ENCODE measurements around the gene RAD51C.
"Not testable (repeated sequence)": the region's sequence is repeated elsewhere in the genome, so short reads cannot be mapped to it uniquely, and the experiment has no call there.

RAD51C gene

DNA sequence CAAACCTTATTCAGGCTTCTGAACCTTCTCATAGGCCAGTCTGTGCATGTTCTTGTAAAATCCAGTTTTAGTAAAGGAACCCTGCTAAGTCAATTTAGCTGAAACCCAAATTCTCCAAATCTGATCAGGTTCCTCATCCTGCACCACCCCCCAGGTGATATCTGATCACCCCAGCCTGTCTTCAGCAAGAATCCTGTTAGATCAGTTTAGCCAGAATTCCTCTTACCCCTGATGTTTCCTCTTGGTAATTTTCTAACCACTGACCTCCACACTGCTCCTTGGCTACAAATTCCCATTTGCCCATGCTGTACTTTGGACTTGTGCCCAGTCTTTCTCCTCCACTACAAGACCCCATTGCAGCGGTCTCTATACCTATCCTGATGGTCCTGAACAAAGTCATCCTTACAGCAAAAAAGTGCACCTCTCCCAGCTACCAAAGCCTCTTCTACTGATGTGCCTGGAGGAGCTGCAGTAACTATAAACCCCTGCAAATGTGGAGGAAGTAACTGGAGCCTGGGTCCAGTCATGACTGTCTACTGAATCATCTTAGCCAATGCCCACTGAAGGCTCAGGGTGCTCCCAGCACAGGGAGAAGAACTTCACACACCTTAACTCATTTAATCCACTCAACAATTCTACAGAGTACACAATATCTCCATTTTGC, 24.3 kb upstream of the RAD51C start:
- Histone ChIP-seq H2BK15ac (replicated peaks; ENCODE audit: low read depth) (no peak overlapping the region), H3K79me2 (ENCODE audit: control insufficient read depth, insufficient read depth, low read length) (no peaks in the 10 kb centered on the region), H3K23ac (ENCODE audit: low read length) (no peak overlapping the region), H3K4me2 (ENCODE audit: low read length) (no peak overlapping the region), H2AK5ac (ENCODE audit: low read length) (no peak overlapping the region), H3K79me1 (ENCODE audit: low read length) (no peaks in the 10 kb centered on the region), H4K8ac (ENCODE audit: low read depth, low read length) (no peak overlapping the region), H3K27ac (ENCODE audit: low read depth, low read length) (no peak overlapping the region), H3K4me3 (ENCODE audit: low read length) (no peak overlapping the region), H2BK120ac (ENCODE audit: low read depth, low read length) (no peak overlapping the region), H3K4ac (ENCODE audit: low read depth, low read length) (no peak overlapping the region), H3K18ac (ENCODE audit: low read length) (no peak overlapping the region), H4K5ac (ENCODE audit: low read length) (no peak overlapping the region), H3K56ac (ENCODE audit: low read length) (no peak overlapping the region), H3K27me3 (ENCODE audit: insufficient read depth, low read length, poor library complexity) (no peaks in the 10 kb centered on the region), H3K4me1 (ENCODE audit: control insufficient read depth, low read depth, low read length) (peaks cover 5% of the 10 kb centered on the region), H3K9ac (ENCODE audit: low read length) (no peak overlapping the region), H2BK5ac (ENCODE audit: low read length) (no peak overlapping the region), H3K36me3 (ENCODE audit: control insufficient read depth, insufficient read depth, low read length) (no peaks in the 10 kb centered on the region)
- WGBS (ENCODE audit: extremely low coverage, insufficient coverage, low lambda C conversion rate) = no CpG with 5 or more reads among the region's 1 CpG
- DNase-seq = no peak

DNA sequence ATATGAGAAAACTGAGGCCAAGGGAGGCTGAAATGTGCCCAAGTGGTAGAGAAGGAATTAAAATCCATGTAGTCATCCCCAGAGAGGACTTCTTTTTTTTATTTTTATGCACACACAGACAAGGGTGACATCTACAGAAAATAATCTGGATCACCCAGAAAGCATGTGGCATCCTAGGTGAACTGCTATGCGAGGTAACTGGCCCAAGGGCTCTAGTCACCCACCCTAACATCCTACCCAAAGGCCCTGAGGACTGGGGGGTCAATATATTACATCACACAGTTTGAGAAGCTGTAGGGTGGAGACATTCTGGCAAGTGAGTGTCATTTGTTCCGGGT, 23.8 kb upstream of the RAD51C start:
- H3K9ac ChIP-seq (ENCODE audit: low read length) = no peak overlapping the region
- H3K36me3 ChIP-seq (ENCODE audit: control insufficient read depth, insufficient read depth, low read length) = no peaks in the 10 kb centered on the region
- DNase-seq = no peak
- no peak overlapping the region for H2AK5ac ChIP-seq (ENCODE audit: low read length)
- no peaks in the 10 kb centered on the region for H3K79me2 ChIP-seq (ENCODE audit: control insufficient read depth, insufficient read depth, low read length)
- H3K18ac ChIP-seq (ENCODE audit: low read length) = no peak overlapping the region
- H3K23ac ChIP-seq (ENCODE audit: low read length) = no peak overlapping the region
- H2BK120ac ChIP-seq (ENCODE audit: low read depth, low read length) = no peak overlapping the region
- no peak overlapping the region for H3K4me3 ChIP-seq (ENCODE audit: low read length)
- no peak overlapping the region for H3K4ac ChIP-seq (ENCODE audit: low read depth, low read length)
- H2BK15ac ChIP-seq (replicated peaks; ENCODE audit: low read depth) = no peak overlapping the region
- H3K79me1 ChIP-seq (ENCODE audit: low read length) = no peaks in the 10 kb centered on the region
- no peaks in the 10 kb centered on the region for H3K27me3 ChIP-seq (ENCODE audit: insufficient read depth, low read length, poor library complexity)
- no peak overlapping the region for H2BK5ac ChIP-seq (ENCODE audit: low read length)
- H3K4me1 ChIP-seq (ENCODE audit: control insufficient read depth, low read depth, low read length) = peaks cover 5% of the 10 kb centered on the region
- H4K5ac ChIP-seq (ENCODE audit: low read length) = no peak overlapping the region
- WGBS (ENCODE audit: extremely low coverage, insufficient coverage, low lambda C conversion rate) = no CpG with 5 or more reads among the region's 2 CpGs
- H3K56ac ChIP-seq (ENCODE audit: low read length) = no peak overlapping the region
- H3K27ac ChIP-seq (ENCODE audit: low read depth, low read length) = no peak overlapping the region
- H3K4me2 ChIP-seq (ENCODE audit: low read length) = no peak overlapping the region
- no peak overlapping the region for H4K8ac ChIP-seq (ENCODE audit: low read depth, low read length)

DNA sequence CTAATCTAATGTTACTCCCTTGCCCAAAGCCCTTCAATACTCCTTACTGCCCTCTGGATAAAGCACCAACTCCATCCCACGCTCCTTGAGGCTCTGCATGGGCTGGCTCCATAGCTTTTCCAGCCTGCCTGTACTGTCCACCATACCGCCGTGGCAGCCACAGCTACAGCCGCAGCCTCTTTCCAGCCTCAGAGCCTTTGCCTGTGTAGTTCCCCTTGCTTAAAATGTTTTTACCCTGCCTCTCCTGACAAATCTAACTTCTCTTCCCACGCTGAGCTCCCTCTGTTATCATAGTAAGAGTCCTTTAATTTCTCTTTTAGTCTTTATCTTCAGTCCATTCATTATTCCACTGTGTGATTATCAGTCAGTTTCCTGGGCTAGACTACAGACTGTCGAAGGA, 22.5 kb upstream of the RAD51C start:
- Histone ChIP-seq H3K27me3 (ENCODE audit: insufficient read depth, low read length, poor library complexity) (no peaks in the 10 kb centered on the region), H2BK5ac (ENCODE audit: low read length) (no peak overlapping the region), H3K18ac (ENCODE audit: low read length) (no peak overlapping the region), H4K8ac (ENCODE audit: low read depth, low read length) (no peak overlapping the region), H3K4ac (ENCODE audit: low read depth, low read length) (no peak overlapping the region), H3K36me3 (ENCODE audit: control insufficient read depth, insufficient read depth, low read length) (no peaks in the 10 kb centered on the region), H2AK5ac (ENCODE audit: low read length) (no peak overlapping the region), H3K23ac (ENCODE audit: low read length) (no peak overlapping the region), H3K27ac (ENCODE audit: low read depth, low read length) (no peak overlapping the region), H3K79me1 (ENCODE audit: low read length) (no peaks in the 10 kb centered on the region), H2BK15ac (replicated peaks; ENCODE audit: low read depth) (no peak overlapping the region), H3K9ac (ENCODE audit: low read length) (no peak overlapping the region), H3K79me2 (ENCODE audit: control insufficient read depth, insufficient read depth, low read length) (no peaks in the 10 kb centered on the region), H3K56ac (ENCODE audit: low read length) (no peak overlapping the region), H2BK120ac (ENCODE audit: low read depth, low read length) (no peak overlapping the region), H3K4me2 (ENCODE audit: low read length) (no peak overlapping the region), H3K4me1 (ENCODE audit: control insufficient read depth, low read depth, low read length) (peaks cover 5% of the 10 kb centered on the region), H4K5ac (ENCODE audit: low read length) (no peak overlapping the region), H3K4me3 (ENCODE audit: low read length) (no peak overlapping the region)
- no CpG with 5 or more reads among the region's 6 CpGs for WGBS (ENCODE audit: extremely low coverage, insufficient coverage, low lambda C conversion rate)
- DNase-seq = no peak

DNA sequence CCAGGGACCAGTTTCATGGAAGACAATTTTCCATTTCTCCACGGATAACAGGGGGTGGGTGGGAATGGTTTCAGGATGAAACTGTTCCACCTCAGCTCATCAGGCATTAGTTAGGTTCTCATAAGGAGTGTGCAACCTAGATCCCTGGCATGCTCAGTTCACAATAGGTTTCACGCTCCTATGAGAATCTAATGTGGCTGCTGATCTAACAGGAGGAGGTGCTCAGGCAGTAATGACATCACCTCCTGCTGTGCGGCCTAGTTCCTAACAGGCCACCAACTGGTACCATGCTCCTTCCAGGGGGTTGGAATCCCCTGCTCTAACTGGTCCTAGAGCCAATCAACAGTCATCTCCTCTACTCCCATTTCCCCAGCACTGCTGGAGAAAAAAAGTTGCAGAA, 20.4 kb upstream of the RAD51C start:
- H3K18ac ChIP-seq (ENCODE audit: low read length) = no peak overlapping the region
- no peaks in the 10 kb centered on the region for H3K79me2 ChIP-seq (ENCODE audit: control insufficient read depth, insufficient read depth, low read length)
- H3K4me1 ChIP-seq (ENCODE audit: control insufficient read depth, low read depth, low read length) = peaks cover 5% of the 10 kb centered on the region
- no peak overlapping the region for H4K8ac ChIP-seq (ENCODE audit: low read depth, low read length)
- H3K4me3 ChIP-seq (ENCODE audit: low read length) = no peak overlapping the region
- no peak overlapping the region for H2AK5ac ChIP-seq (ENCODE audit: low read length)
- no peak overlapping the region for H4K5ac ChIP-seq (ENCODE audit: low read length)
- no CpG with 5 or more reads among the region's 3 CpGs for WGBS (ENCODE audit: extremely low coverage, insufficient coverage, low lambda C conversion rate)
- H3K27ac ChIP-seq (ENCODE audit: low read depth, low read length) = no peak overlapping the region
- H3K23ac ChIP-seq (ENCODE audit: low read length) = no peak overlapping the region
- no peak overlapping the region for H3K56ac ChIP-seq (ENCODE audit: low read length)
- no peak overlapping the region for H2BK5ac ChIP-seq (ENCODE audit: low read length)
- peak; percentile 50 for DNase-seq
- H2BK15ac ChIP-seq (replicated peaks; ENCODE audit: low read depth) = no peak overlapping the region
- no peak overlapping the region for H3K4me2 ChIP-seq (ENCODE audit: low read length)
- no peak overlapping the region for H2BK120ac ChIP-seq (ENCODE audit: low read depth, low read length)
- no peaks in the 10 kb centered on the region for H3K27me3 ChIP-seq (ENCODE audit: insufficient read depth, low read length, poor library complexity)
- no peaks in the 10 kb centered on the region for H3K36me3 ChIP-seq (ENCODE audit: control insufficient read depth, insufficient read depth, low read length)
- H3K79me1 ChIP-seq (ENCODE audit: low read length) = no peaks in the 10 kb centered on the region
- no peak overlapping the region for H3K9ac ChIP-seq (ENCODE audit: low read length)
- no peak overlapping the region for H3K4ac ChIP-seq (ENCODE audit: low read depth, low read length)

DNA sequence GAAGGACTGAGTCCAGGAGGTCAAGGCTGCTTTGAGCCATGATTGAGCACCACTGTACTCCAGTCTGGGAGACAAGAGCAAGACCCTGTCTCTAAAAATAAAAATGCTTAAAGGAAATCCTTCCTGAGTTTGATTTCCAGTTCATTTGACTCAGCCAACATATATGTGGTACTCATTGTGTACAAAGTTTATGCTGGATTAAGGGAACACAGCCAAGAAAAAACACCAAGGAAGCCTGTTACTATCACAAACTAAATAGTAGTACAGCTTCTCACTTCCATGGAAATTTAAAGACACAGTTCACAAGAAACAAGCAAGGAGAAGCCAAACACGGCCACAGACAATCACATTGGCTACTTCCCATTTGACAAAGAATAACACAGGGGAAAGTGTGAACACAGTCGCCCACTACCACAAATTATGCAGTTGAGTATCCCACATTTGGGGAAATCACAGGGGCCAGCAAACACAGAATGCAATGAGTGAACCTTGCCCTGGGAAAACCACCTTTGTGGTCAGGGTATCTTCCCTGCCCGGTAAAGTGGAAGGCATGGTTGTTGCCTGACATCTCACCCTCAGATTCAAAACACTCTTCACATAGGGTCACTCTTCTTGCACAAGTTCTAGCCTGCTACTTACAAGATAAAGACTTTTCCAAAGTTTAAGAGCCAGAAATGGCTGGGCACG, 15.1 kb upstream of the RAD51C start:
- Histone ChIP-seq H3K4me2 (ENCODE audit: low read length) (no peak overlapping the region), H4K8ac (ENCODE audit: low read depth, low read length) (no peak overlapping the region), H2BK120ac (ENCODE audit: low read depth, low read length) (no peak overlapping the region), H3K4me1 (ENCODE audit: control insufficient read depth, low read depth, low read length) (no peaks in the 10 kb centered on the region), H3K23ac (ENCODE audit: low read length) (no peak overlapping the region), H3K4me3 (ENCODE audit: low read length) (no peak overlapping the region), H3K9ac (ENCODE audit: low read length) (no peak overlapping the region), H3K79me2 (ENCODE audit: control insufficient read depth, insufficient read depth, low read length) (no peaks in the 10 kb centered on the region), H3K36me3 (ENCODE audit: control insufficient read depth, insufficient read depth, low read length) (no peaks in the 10 kb centered on the region), H2BK5ac (ENCODE audit: low read length) (no peak overlapping the region), H3K18ac (ENCODE audit: low read length) (no peak overlapping the region), H3K56ac (ENCODE audit: low read length) (no peak overlapping the region), H3K27me3 (ENCODE audit: insufficient read depth, low read length, poor library complexity) (no peaks in the 10 kb centered on the region), H2AK5ac (ENCODE audit: low read length) (no peak overlapping the region), H2BK15ac (replicated peaks; ENCODE audit: low read depth) (no peak overlapping the region), H3K79me1 (ENCODE audit: low read length) (no peaks in the 10 kb centered on the region), H4K5ac (ENCODE audit: low read length) (no peak overlapping the region), H3K4ac (ENCODE audit: low read depth, low read length) (no peak overlapping the region), H3K27ac (ENCODE audit: low read depth, low read length) (no peak overlapping the region)
- no CpG with 5 or more reads among the region's 4 CpGs for WGBS (ENCODE audit: extremely low coverage, insufficient coverage, low lambda C conversion rate)
- no peak for DNase-seq

DNA sequence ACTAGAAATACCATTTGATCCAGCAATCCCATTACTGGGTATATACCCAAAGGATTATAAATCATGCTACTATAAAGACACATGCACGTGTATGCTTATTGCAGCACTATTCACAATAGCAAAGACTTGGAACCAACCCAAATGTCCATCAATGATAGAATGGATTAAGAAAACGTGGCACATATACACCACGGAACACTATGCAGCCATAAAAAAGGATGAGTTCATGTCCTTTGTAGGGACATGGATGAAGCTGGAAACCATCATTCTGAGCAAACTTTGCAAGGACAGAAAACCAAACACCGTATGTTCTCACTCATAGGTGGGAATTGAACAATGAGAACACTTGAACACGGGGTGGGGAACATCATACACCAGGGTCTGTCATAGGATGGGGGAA, 14.1 kb upstream of the RAD51C start:
- not testable (repeated sequence) for H4K5ac ChIP-seq (ENCODE audit: low read length); H3K4ac ChIP-seq (ENCODE audit: low read depth, low read length)
- whole genome bisulfite sequencing (ENCODE audit: extremely low coverage, insufficient coverage, low lambda C conversion rate) = no CpG with 5 or more reads among the region's 5 CpGs

More for the DNA sequence above, 14.1 kb upstream of the RAD51C start:
- not testable (repeated sequence) for H3K79me2 ChIP-seq (ENCODE audit: control insufficient read depth, insufficient read depth, low read length); H2AK5ac ChIP-seq (ENCODE audit: low read length); H3K9ac ChIP-seq (ENCODE audit: low read length); H3K4me3 ChIP-seq (ENCODE audit: low read length); H2BK5ac ChIP-seq (ENCODE audit: low read length); H3K36me3 ChIP-seq (ENCODE audit: control insufficient read depth, insufficient read depth, low read length); DNase-seq; H3K4me1 ChIP-seq (ENCODE audit: control insufficient read depth, low read depth, low read length); H4K8ac ChIP-seq (ENCODE audit: low read depth, low read length); H3K18ac ChIP-seq (ENCODE audit: low read length); H2BK15ac ChIP-seq (replicated peaks; ENCODE audit: low read depth); H3K23ac ChIP-seq (ENCODE audit: low read length); H3K4me2 ChIP-seq (ENCODE audit: low read length); H3K56ac ChIP-seq (ENCODE audit: low read length); H3K27me3 ChIP-seq (ENCODE audit: insufficient read depth, low read length, poor library complexity); H3K27ac ChIP-seq (ENCODE audit: low read depth, low read length); H2BK120ac ChIP-seq (ENCODE audit: low read depth, low read length); H3K79me1 ChIP-seq (ENCODE audit: low read length)

Measured in mesendoderm (in vitro differentiated cells).